H9 (cell line): ENCODE data around the gene DNM1. TPM values are rescaled to one million over a fixed set of nuclear protein-coding genes. Genes with fewer than 3 reads are reported as not detected.

ENCODE experiments used
- DNase-seq: peaks from one replicate; pipeline ENCODE4 v3.0.0-alpha.2; 2017
- H2AFZ ChIP-seq: one replicate; pipeline ENCODE4 v1.6.1; 2013; ENCODE audit warnings: mild to moderate bottlenecking, low read length, control low read depth, moderate library complexity
- H2AK5ac ChIP-seq: 2 replicates; pipeline ENCODE4 v1.6.1; 2013; ENCODE audit warnings: low read length, control low read depth, mixed read lengths; ENCODE audit not compliant: insufficient read length
- H2BK120ac ChIP-seq: one replicate; pipeline ENCODE4 v1.6.1; 2013; ENCODE audit warnings: low read depth, mild to moderate bottlenecking, low read length, control low read depth, inconsistent platforms; ENCODE audit not compliant: poor library complexity, severe bottlenecking
- H2BK12ac ChIP-seq: 2 replicates; pipeline ENCODE4 v1.6.1; 2013; ENCODE audit warnings: low read length, control low read depth, mixed read lengths, low read depth; ENCODE audit not compliant: insufficient read length
- H2BK15ac ChIP-seq: 2 replicates; pipeline ENCODE4 v1.6.1; 2013; ENCODE audit warnings: low read depth, low read length, control low read depth
- H2BK20ac ChIP-seq: one replicate; pipeline ENCODE4 v1.6.1; 2013; ENCODE audit warnings: low read depth, mild to moderate bottlenecking, low read length, control low read depth, inconsistent platforms; ENCODE audit not compliant: poor library complexity, severe bottlenecking
- H2BK5ac ChIP-seq: 2 replicates; pipeline ENCODE4 v1.6.1; 2013; ENCODE audit warnings: low read length, control low read depth, mixed read lengths; ENCODE audit not compliant: insufficient read length
- H3K14ac ChIP-seq: 2 replicates; pipeline ENCODE4 v1.6.1; 2013; ENCODE audit warnings: low read length, control low read depth; ENCODE audit not compliant: insufficient read depth
- H3K18ac ChIP-seq: 2 replicates; pipeline ENCODE4 v1.6.1; 2013; ENCODE audit warnings: low read depth, mild to moderate bottlenecking, mixed read lengths, low read length, control low read depth; ENCODE audit not compliant: insufficient read length
- H3K23ac ChIP-seq: 2 replicates; pipeline ENCODE4 v1.6.1; 2013; ENCODE audit warnings: low read length, control low read depth, mixed read lengths, low read depth; ENCODE audit not compliant: insufficient read length
- H3K23me2 ChIP-seq: 2 replicates; pipeline ENCODE4 v1.6.1; 2013; ENCODE audit warnings: low read depth, mild to moderate bottlenecking, mixed read lengths, low read length, control low read depth; ENCODE audit not compliant: insufficient read length, poor library complexity, severe bottlenecking
- H3K27ac ChIP-seq: 2 replicates; pipeline ENCODE4 v1.5.1; 2013; ENCODE audit warnings: low read length, control low read depth, mixed read lengths, low read depth; ENCODE audit not compliant: insufficient read length
- H3K27me3 ChIP-seq: 2 replicates; pipeline ENCODE4 v1.6.1; 2013; ENCODE audit warnings: low read length, control low read depth, inconsistent platforms; ENCODE audit not compliant: insufficient read depth
- H3K4ac ChIP-seq: 2 replicates; pipeline ENCODE4 v1.6.1; 2013; ENCODE audit warnings: low read depth, mild to moderate bottlenecking, control low read depth, inconsistent platforms, low read length, moderate library complexity
- H3K4me1 ChIP-seq: 2 replicates; pipeline ENCODE4 v1.6.1; 2013; ENCODE audit warnings: low read length, control low read depth, inconsistent platforms; ENCODE audit not compliant: insufficient read depth
- H3K4me2 ChIP-seq: 2 replicates; pipeline ENCODE4 v1.6.1; 2013; ENCODE audit warnings: low read length, control low read depth, mixed read lengths; ENCODE audit not compliant: insufficient read length, insufficient read depth
- H3K56ac ChIP-seq: 2 replicates; pipeline ENCODE4 v1.6.1; 2013; ENCODE audit warnings: low read depth, mild to moderate bottlenecking, mixed read lengths, low read length, control low read depth; ENCODE audit not compliant: insufficient read length
- H3K79me1 ChIP-seq: 2 replicates; pipeline ENCODE4 v1.6.1; 2013; ENCODE audit warnings: low read depth, mild to moderate bottlenecking, moderate library complexity, low read length, control low read depth, inconsistent platforms; ENCODE audit not compliant: insufficient read depth, poor library complexity, severe bottlenecking
- H3K79me2 ChIP-seq: 2 replicates; pipeline ENCODE4 v1.6.1; 2013; ENCODE audit warnings: low read length, control low read depth, inconsistent platforms; ENCODE audit not compliant: insufficient read depth
- H3K9ac ChIP-seq: 2 replicates; pipeline ENCODE4 v1.6.1; 2013; ENCODE audit warnings: low read length, control low read depth, mixed read lengths; ENCODE audit not compliant: insufficient read length; ENCODE audit errors: extremely low read depth
- H3K9me3 ChIP-seq: one replicate; pipeline ENCODE4 v1.6.1; 2013; ENCODE audit warnings: low read depth, low read length, inconsistent platforms; ENCODE audit not compliant: control insufficient read depth
- H3T11ph ChIP-seq: one replicate; pipeline ENCODE4 v1.6.1; 2013; ENCODE audit warnings: mild to moderate bottlenecking, low read length, control low read depth, inconsistent platforms
- H4K20me1 ChIP-seq: one replicate; pipeline ENCODE4 v1.6.1; 2013; ENCODE audit not compliant: control insufficient read depth, insufficient read length, insufficient read depth
- H4K5ac ChIP-seq: 2 replicates; pipeline ENCODE4 v1.6.1; 2013; ENCODE audit warnings: low read depth, mild to moderate bottlenecking, mixed read lengths, low read length, control low read depth; ENCODE audit not compliant: insufficient read length
- H4K8ac ChIP-seq: replicated peaks from 2 replicates; pipeline ENCODE4 v1.6.1; 2013; ENCODE audit warnings: low read length, control low read depth, mixed read lengths, low read depth; ENCODE audit not compliant: insufficient read length
- H4K91ac ChIP-seq: 2 replicates; pipeline ENCODE4 v1.6.1; 2013; ENCODE audit warnings: low read depth, mild to moderate bottlenecking, moderate library complexity, mixed read lengths, low read length, control low read depth; ENCODE audit not compliant: insufficient read length
- H3K27ac Mint-ChIP-seq, 3 experiments: 2 replicates in 2 of 3; 3 replicates in 1 of 3; pipeline ENCODE4 v1.8.0; 2020 to 2021; ENCODE audit warnings: mixed read lengths in 3 of 3, mild to moderate bottlenecking in 1 of 3, moderate library complexity in 1 of 3
- H3K27me3 Mint-ChIP-seq: 2 replicates; pipeline ENCODE4 v1.8.0; 2021; ENCODE audit warnings: low read depth, mild to moderate bottlenecking, moderate library complexity, mixed read lengths
- H3K36me3 Mint-ChIP-seq, 3 experiments: 2 replicates in 2 of 3; 3 replicates in 1 of 3; pipeline ENCODE4 v1.8.0; 2020 to 2021; ENCODE audit warnings: low read depth in 3 of 3, mixed read lengths in 3 of 3; ENCODE audit not compliant: insufficient read depth in 1 of 3
- H3K4me1 Mint-ChIP-seq, 2 experiments: 2 replicates each; pipeline ENCODE4 v1.8.0; 2020; ENCODE audit warnings: mixed read lengths in 2 of 2
- H3K4me3 Mint-ChIP-seq, 2 experiments: 2 replicates in 1 of 2; 3 replicates in 1 of 2; pipeline ENCODE4 v1.8.0; 2020 to 2021; ENCODE audit warnings: mild to moderate bottlenecking in 2 of 2, mixed read lengths in 2 of 2, moderate library complexity in 1 of 2
- H3K9me3 Mint-ChIP-seq, 2 experiments: 2 replicates in 1 of 2; 3 replicates in 1 of 2; pipeline ENCODE4 v1.8.0; 2020; ENCODE audit warnings: mild to moderate bottlenecking in 2 of 2, mixed read lengths in 2 of 2, moderate library complexity in 1 of 2
- CTCF ChIP-seq: fragments of 200-600 bp; sonication (generic); conservative IDR thresholded peaks from 3 replicates; pipeline ENCODE4 v1.8.0; 2021; ENCODE audit warnings: antibody characterized with exemption, mild to moderate bottlenecking
- WGBS: extraction: QIAGEN DNeasy Blood & Tissue Kit; methylation state at CpG from one replicate; pipeline ENCODE4 v1.1.7; 2013; ENCODE audit warnings: missing lambda C conversion rate, low lambda C conversion rate, mixed read lengths; ENCODE audit not compliant: insufficient read length; ENCODE audit errors: extremely low coverage; 5-methylcytosine and 5-hydroxymethylcytosine counted together
- total RNA-seq: library from RNA; stranded (reverse); gene quantifications from 2 replicates; pipeline ENCODE4 v1.2.1, GENCODE V29; 2021

The DNM1 gene
- total RNA-seq, 1 experiment from 2014 or later = 58.0 TPM

- peaks cover 9 to 14% of the 10 kb centered on the region in 2 experiments for H3K4me1 Mint-ChIP-seq
- no peak overlapping the region for H2AFZ ChIP-seq
- H2BK120ac ChIP-seq = no peak overlapping the region
- H3K27ac ChIP-seq = no peak overlapping the region
- peaks cover 8 to 14% (median 11%) of the 10 kb centered on the region in 3 experiments; a peak in 6 of 7 replicates for H3K36me3 Mint-ChIP-seq
- H3K23me2 ChIP-seq = peaks cover 11% of the 10 kb centered on the region
- H3K27me3 ChIP-seq = no peaks in the 10 kb centered on the region
- no peak overlapping the region for H3K27ac Mint-ChIP-seq
- no peaks in the 10 kb centered on the region for H3K4me1 ChIP-seq
- no peak for DNase-seq
- no peaks in the 10 kb centered on the region for H4K20me1 ChIP-seq
- H4K8ac ChIP-seq = no peak overlapping the region
- H3K4me3 Mint-ChIP-seq = no peak overlapping the region; a peak in 1 of 5 replicates
- H3T11ph ChIP-seq = no peak overlapping the region
- H4K5ac ChIP-seq = no peak overlapping the region
- H3K18ac ChIP-seq = no peak overlapping the region
- H3K4ac ChIP-seq = no peak overlapping the region
- no peak overlapping the region for H3K14ac ChIP-seq
- no peaks in the 10 kb centered on the region for H3K79me1 ChIP-seq
- no peak overlapping the region for H2BK20ac ChIP-seq
- no peaks in the 10 kb centered on the region for H3K9me3 Mint-ChIP-seq
- H3K23ac ChIP-seq = no peak overlapping the region
- no peaks in the 10 kb centered on the region for H3K27me3 Mint-ChIP-seq
- no peak overlapping the region for H2BK15ac ChIP-seq
- no peak overlapping the region for H3K56ac ChIP-seq
- H3K4me2 ChIP-seq = no peak overlapping the region
- TF ChIP-seq CTCF = no peak
- H4K91ac ChIP-seq = no peak overlapping the region
- H2BK12ac ChIP-seq = no peak overlapping the region
- H3K9ac ChIP-seq = no peak overlapping the region
- no peak overlapping the region for H2BK5ac ChIP-seq
- no peaks in the 10 kb centered on the region for H3K9me3 ChIP-seq
- H3K79me2 ChIP-seq = no peaks in the 10 kb centered on the region
- H2AK5ac ChIP-seq = no peak overlapping the region
- no CpG with 5 or more reads among the region's 14 CpGs for WGBS
These were observed 9.6 kb upstream of the DNM1 start for GRCh38 chr9:128193469-128194096.
